GM18907 (cell line): ENCODE results near the gene MYO5C.
"Not testable (repeated sequence)": the region's sequence is repeated elsewhere in the genome, so short reads cannot be mapped to it uniquely, and the experiment has no call there.

Experiments used
- ATAC-seq: cut with Tn5 transposase; IDR thresholded peaks from one replicate; pipeline ENCODE4 v1.9.1; 2021; ENCODE audit warnings: mild to moderate bottlenecking, moderate library complexity; ENCODE audit not compliant: unreplicated experiment

MYO5C gene

GRCh38 chr15:52307847-52308246 lies 12.2 kb upstream of the MYO5C start:
- ATAC-seq: no peak

GRCh38 chr15:52306270-52306669 lies 10.7 kb upstream of the MYO5C start:
- no peak for ATAC-seq

- no peak for ATAC-seq
Observed at GRCh38 chr15:52303093-52303772, 7.6 kb upstream of the MYO5C start.

GRCh38 chr15:52301265-52301847 lies 5.8 kb upstream of the MYO5C start:
- ATAC-seq: no peak

GRCh38 chr15:52294881-52295420 lies 653 bp downstream of the MYO5C start:
- no peak for ATAC-seq

GRCh38 chr15:52292780-52293392 lies 2.7 kb downstream of the MYO5C start:
- ATAC-seq: no peak

- ATAC-seq: peak; percentile 53
Observed at GRCh38 chr15:52291204-52291603, 4.4 kb downstream of the MYO5C start.

- ATAC-seq: peak; percentile 7
Observed at GRCh38 chr15:52290800-52291199, 4.8 kb downstream of the MYO5C start.

GRCh38 chr15:52290329-52290728 lies 5.3 kb downstream of the MYO5C start:
- peak; percentile 33 for ATAC-seq

- no peak for ATAC-seq
Observed at GRCh38 chr15:52289629-52290081, 5.9 kb downstream of the MYO5C start.

GRCh38 chr15:52288986-52289385 lies 6.6 kb downstream of the MYO5C start:
- ATAC-seq: no peak

- no peak for ATAC-seq
Observed at GRCh38 chr15:52288051-52288942, 7.3 kb downstream of the MYO5C start.

- no peak for ATAC-seq
Observed at GRCh38 chr15:52287114-52287513, 8.5 kb downstream of the MYO5C start.

GRCh38 chr15:52285941-52286340 lies 9.7 kb downstream of the MYO5C start:
- ATAC-seq: not testable (repeated sequence)

- ATAC-seq: no peak
Observed at GRCh38 chr15:52284164-52284563, 11.4 kb downstream of the MYO5C start.

- no peak for ATAC-seq
Observed at GRCh38 chr15:52283281-52283680, 12.3 kb downstream of the MYO5C start.

GRCh38 chr15:52282418-52282817 lies 13.2 kb downstream of the MYO5C start:
- ATAC-seq: no peak

GRCh38 chr15:52281085-52282035 lies 14.2 kb downstream of the MYO5C start:
- no peak for ATAC-seq

- no peak for ATAC-seq
Observed at GRCh38 chr15:52280326-52281084, 15.1 kb downstream of the MYO5C start.
